Stimulated activated memory B cell treated with anti-CD40 and anti-IgM and Interleukin-4, amounts not matched to agents 10 μg/mL and 1 μg/mL and 100 μg/mL, for 72 hours (primary cell): ENCODE data around the gene PLEKHG4B.
"Not testable (repeated sequence)": the region's sequence is repeated elsewhere in the genome, so short reads cannot be mapped to it uniquely, and the experiment has no call there.

Experiments
- ATAC-seq: fragments of 150-1000 bp; cut with Tn5 transposase; 2 replicates; pipeline ENCODE4 v1.10.0; 2021
- H3K27ac Mint-ChIP-seq: one replicate; pipeline ENCODE4 v1.8.0; 2022; ENCODE audit warnings: mild to moderate bottlenecking, mixed read lengths
- H3K27me3 Mint-ChIP-seq: one replicate; pipeline ENCODE4 v1.8.0; 2022; ENCODE audit warnings: mixed read lengths
- H3K36me3 Mint-ChIP-seq: one replicate; pipeline ENCODE4 v1.8.0; 2022; ENCODE audit warnings: mixed read lengths
- H3K4me1 Mint-ChIP-seq: one replicate; pipeline ENCODE4 v1.8.0; 2022; ENCODE audit warnings: mixed read lengths
- H3K4me3 Mint-ChIP-seq: one replicate; pipeline ENCODE4 v1.8.0; 2022; ENCODE audit warnings: mild to moderate bottlenecking, moderate library complexity, mixed read lengths
- H3K9me3 Mint-ChIP-seq: one replicate; pipeline ENCODE4 v1.8.0; 2022; ENCODE audit warnings: mixed read lengths

Gene PLEKHG4B

DNA sequence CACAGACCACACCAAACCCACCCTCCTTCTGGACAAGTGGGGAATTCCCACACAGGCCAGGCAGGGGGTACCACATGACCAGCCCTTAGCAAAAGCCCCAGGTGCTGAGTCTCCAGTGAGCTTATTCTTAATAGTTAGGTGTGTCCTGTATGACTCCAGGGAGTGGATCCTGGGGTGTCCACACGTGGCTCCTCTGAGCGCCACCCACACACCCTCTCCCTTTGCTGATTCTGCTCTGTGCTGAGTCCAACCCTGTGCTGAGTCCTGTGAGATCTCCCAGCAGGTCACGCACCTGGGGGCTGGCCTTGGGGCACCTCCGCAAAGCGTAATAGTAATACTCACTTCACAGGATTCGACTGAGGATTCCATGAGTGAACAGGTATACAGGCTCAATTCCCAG is 112.0 kb downstream of the PLEKHG4B start:
- no peak overlapping the region for H3K27ac Mint-ChIP-seq
- no peaks in the 10 kb centered on the region for H3K9me3 Mint-ChIP-seq
- no peaks in the 10 kb centered on the region for H3K27me3 Mint-ChIP-seq
- peaks cover 60% of the 10 kb centered on the region for H3K36me3 Mint-ChIP-seq
- no peak for ATAC-seq
- H3K4me1 Mint-ChIP-seq: peaks cover 19% of the 10 kb centered on the region
- no peak overlapping the region for H3K4me3 Mint-ChIP-seq

DNA sequence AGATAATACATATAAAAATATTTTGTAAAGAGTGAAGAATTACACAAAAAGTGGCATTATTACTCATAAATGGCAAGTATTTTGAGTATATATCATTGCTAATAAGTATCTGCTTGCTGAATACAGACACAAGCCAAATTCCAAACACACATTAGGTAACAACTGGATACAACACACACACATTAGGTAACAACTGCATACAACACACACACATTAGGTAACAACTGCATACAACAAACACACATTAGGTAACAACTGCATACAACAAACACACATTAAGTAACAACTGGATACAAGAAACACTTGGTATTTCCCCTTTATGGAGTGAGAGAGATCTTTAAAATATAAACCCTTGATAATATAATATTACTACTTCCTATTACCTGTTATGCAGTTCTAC is 112.5 kb downstream of the PLEKHG4B start:
- Mint-ChIP-seq H3K9me3 (no peaks in the 10 kb centered on the region), H3K27ac (no peak overlapping the region), H3K4me1 (peaks cover 21% of the 10 kb centered on the region), H3K27me3 (no peaks in the 10 kb centered on the region), H3K36me3 (peaks cover 60% of the 10 kb centered on the region), H3K4me3 (no peak overlapping the region)
- no peak for ATAC-seq

GRCh38 chr5:204966-205670 is 113.2 kb downstream of the PLEKHG4B start:
- peaks cover 60% of the 10 kb centered on the region for H3K36me3 Mint-ChIP-seq
- H3K4me3 Mint-ChIP-seq: no peak overlapping the region
- H3K9me3 Mint-ChIP-seq: no peaks in the 10 kb centered on the region
- ATAC-seq: no peak
- no peaks in the 10 kb centered on the region for H3K27me3 Mint-ChIP-seq
- no peak overlapping the region for H3K27ac Mint-ChIP-seq
- peaks cover 28% of the 10 kb centered on the region for H3K4me1 Mint-ChIP-seq

DNA sequence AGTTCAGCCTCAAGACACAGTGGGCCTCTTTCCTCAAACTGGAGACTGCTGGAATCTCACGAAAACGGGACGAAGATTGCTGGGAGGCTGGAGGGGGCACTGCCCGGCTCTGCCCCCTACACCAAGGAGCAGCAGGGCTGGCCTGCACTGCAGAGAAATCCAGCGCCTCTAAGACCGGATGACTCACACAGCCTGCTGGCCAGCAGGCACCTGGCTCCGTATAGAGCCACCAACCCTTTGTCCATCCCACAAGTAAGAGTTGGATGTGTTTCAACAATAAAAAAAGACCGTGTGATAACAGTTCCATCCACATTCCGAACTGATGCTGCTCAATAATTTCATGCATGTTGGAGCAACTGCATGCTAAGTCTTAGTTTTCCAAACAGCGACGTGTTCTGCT is 114.4 kb downstream of the PLEKHG4B start:
- Mint-ChIP-seq H3K27ac (no peak overlapping the region), H3K36me3 (peaks cover 60% of the 10 kb centered on the region), H3K4me3 (no peak overlapping the region), H3K9me3 (no peaks in the 10 kb centered on the region), H3K27me3 (no peaks in the 10 kb centered on the region), H3K4me1 (peaks cover 21% of the 10 kb centered on the region)
- no peak for ATAC-seq

GRCh38 chr5:206927-207536 is 115.1 kb downstream of the PLEKHG4B start:
- H3K27ac Mint-ChIP-seq: no peak overlapping the region
- ATAC-seq: no peak
- H3K27me3 Mint-ChIP-seq: no peaks in the 10 kb centered on the region
- peaks cover 14% of the 10 kb centered on the region for H3K4me1 Mint-ChIP-seq
- no peak overlapping the region for H3K4me3 Mint-ChIP-seq
- peaks cover 56% of the 10 kb centered on the region for H3K36me3 Mint-ChIP-seq
- no peaks in the 10 kb centered on the region for H3K9me3 Mint-ChIP-seq

DNA sequence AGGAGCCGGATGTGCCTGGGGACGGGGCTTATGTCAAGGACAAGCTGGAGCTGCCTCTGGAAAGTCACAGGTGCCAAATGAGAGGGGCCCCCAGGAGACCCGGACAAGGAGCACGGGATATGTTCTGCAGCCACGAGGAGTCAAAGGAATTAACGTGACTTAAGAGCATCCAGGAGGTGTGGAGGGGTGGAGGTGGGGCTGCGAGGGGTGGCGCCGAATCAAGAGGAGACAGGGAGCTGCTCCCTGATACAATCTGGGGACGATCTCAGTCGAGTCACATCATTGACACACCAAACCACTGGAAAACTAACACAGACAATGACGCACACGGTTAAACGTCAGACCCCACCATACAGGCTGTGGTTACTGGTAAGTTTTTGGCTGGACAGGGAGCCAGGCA is 115.6 kb downstream of the PLEKHG4B start:
- no peaks in the 10 kb centered on the region for H3K27me3 Mint-ChIP-seq
- H3K4me3 Mint-ChIP-seq: no peak overlapping the region
- H3K36me3 Mint-ChIP-seq: peaks cover 51% of the 10 kb centered on the region
- peaks cover 13% of the 10 kb centered on the region for H3K4me1 Mint-ChIP-seq
- ATAC-seq: no peak
- no peak overlapping the region for H3K27ac Mint-ChIP-seq
- no peaks in the 10 kb centered on the region for H3K9me3 Mint-ChIP-seq

DNA sequence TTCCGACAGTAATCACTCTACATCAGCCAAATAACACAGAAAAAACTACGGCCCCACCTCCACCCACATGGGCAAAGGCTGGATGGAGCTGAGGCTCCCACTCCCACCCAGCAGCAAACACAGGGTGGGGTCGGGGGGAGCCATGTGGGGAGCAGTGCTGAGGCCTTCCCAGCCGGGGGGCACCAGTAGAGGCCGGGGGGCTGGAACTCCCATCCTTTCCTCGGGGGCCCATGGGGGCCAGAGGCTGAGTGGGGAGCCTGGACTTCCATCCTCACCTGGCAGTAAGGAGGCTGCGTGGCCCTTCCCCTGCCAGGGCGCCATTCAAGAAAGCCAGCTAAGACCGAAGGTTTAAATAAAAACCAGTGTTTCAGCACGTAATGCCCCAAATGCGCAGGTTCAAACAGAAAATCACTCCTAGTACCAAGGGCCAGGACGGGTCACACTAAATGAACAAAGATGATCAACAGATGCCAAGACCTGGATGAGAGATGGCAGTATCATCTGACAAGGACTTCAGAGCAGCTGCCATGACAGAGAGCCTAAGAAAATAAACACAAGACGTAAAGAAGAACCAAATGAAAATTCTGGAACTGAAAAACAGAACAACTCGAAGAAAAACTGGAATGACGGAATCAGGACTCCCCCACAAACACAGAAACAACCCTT is 116.6 kb downstream of the PLEKHG4B start:
- no peak overlapping the region for H3K4me3 Mint-ChIP-seq
- no peaks in the 10 kb centered on the region for H3K9me3 Mint-ChIP-seq
- H3K27me3 Mint-ChIP-seq: no peaks in the 10 kb centered on the region
- H3K27ac Mint-ChIP-seq: no peak overlapping the region
- H3K36me3 Mint-ChIP-seq: peaks cover 43% of the 10 kb centered on the region
- no peak for ATAC-seq
- H3K4me1 Mint-ChIP-seq: peaks cover 16% of the 10 kb centered on the region

DNA sequence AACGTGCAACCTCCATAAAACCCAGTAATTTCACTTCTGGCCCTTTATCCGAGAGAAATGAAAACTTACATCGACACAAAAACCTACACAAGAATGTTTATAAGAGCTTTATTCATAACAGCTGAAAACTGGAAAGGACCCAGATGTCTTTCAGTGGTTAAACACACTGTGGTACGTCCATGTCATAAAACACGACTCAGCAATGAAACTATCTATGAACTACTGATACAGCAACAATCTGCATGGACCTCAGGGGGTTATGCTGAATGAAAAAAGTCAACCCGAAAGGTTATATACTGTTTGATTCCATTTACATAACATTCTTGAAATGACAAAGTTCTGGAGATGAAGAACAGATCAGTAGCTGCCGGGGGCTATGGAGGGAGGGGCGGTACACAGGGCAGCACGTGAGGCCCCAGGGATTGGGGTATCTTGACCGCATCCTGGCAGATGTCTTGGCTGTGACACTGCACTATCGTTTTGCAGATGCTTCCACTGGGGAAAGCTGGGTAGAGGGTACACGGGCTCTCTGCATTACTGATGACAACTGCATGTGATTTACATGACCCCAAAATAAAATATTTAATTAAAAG is 121.9 kb downstream of the PLEKHG4B start:
- no peak overlapping the region for H3K4me3 Mint-ChIP-seq
- H3K9me3 Mint-ChIP-seq: no peaks in the 10 kb centered on the region
- peaks cover 54% of the 10 kb centered on the region for H3K4me1 Mint-ChIP-seq
- no peak for ATAC-seq
- peak overlapping the region; percentile 69 for H3K27ac Mint-ChIP-seq
- H3K27me3 Mint-ChIP-seq: no peaks in the 10 kb centered on the region
- peaks cover 20% of the 10 kb centered on the region for H3K36me3 Mint-ChIP-seq

DNA sequence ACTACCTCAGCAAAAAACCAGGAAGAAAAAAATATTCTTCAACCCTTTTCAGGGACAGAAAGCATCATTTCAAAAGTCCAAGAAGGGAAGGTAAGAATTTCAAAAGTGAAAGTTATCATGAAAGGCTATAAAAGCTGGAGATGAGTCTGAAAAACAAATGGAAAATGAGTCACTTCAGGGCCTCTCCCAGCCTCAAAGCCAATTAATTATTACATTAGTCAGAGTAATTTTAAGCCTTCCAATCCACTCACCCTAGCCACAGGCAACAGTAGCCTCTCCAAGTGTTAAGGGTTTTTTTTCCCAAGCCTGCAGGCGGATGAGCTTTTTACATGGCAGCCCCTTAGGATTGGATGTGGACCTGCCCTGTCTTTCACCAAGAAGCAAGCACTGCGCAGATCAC is 123.3 kb downstream of the PLEKHG4B start:
- H3K9me3 Mint-ChIP-seq, ATAC-seq, H3K27me3 Mint-ChIP-seq: not testable (repeated sequence)
- peak overlapping the region; percentile 23 for H3K4me3 Mint-ChIP-seq
- peaks cover 57% of the 10 kb centered on the region for H3K4me1 Mint-ChIP-seq
- peak overlapping the region; percentile 69 for H3K27ac Mint-ChIP-seq
- H3K36me3 Mint-ChIP-seq: peaks cover 20% of the 10 kb centered on the region

DNA sequence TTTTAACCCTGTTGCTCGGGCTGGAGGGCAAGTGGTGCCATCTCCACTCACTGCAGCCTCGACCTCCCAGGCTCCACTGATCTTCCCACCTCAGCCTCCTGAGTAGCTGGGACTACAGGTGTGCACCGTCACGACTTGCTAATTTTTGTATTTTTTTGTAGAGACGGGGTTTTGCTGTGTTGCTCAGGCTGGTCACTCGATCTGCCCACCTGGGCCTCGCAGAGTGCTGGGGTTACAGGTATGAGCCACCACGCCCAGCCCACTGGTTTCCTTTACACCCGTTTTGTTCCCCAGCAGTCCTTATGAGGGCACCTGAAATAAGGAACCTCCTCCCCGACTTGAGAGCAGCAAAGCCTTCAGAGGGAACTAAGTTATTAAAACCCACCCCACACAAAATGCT is 124.1 kb downstream of the PLEKHG4B start:
- ATAC-seq, H3K9me3 Mint-ChIP-seq, H3K27me3 Mint-ChIP-seq: not testable (repeated sequence)
- Mint-ChIP-seq H3K27ac (peak overlapping the region; percentile 69), H3K36me3 (peaks cover 20% of the 10 kb centered on the region), H3K4me1 (peaks cover 62% of the 10 kb centered on the region), H3K4me3 (peak overlapping the region; percentile 61)

DNA sequence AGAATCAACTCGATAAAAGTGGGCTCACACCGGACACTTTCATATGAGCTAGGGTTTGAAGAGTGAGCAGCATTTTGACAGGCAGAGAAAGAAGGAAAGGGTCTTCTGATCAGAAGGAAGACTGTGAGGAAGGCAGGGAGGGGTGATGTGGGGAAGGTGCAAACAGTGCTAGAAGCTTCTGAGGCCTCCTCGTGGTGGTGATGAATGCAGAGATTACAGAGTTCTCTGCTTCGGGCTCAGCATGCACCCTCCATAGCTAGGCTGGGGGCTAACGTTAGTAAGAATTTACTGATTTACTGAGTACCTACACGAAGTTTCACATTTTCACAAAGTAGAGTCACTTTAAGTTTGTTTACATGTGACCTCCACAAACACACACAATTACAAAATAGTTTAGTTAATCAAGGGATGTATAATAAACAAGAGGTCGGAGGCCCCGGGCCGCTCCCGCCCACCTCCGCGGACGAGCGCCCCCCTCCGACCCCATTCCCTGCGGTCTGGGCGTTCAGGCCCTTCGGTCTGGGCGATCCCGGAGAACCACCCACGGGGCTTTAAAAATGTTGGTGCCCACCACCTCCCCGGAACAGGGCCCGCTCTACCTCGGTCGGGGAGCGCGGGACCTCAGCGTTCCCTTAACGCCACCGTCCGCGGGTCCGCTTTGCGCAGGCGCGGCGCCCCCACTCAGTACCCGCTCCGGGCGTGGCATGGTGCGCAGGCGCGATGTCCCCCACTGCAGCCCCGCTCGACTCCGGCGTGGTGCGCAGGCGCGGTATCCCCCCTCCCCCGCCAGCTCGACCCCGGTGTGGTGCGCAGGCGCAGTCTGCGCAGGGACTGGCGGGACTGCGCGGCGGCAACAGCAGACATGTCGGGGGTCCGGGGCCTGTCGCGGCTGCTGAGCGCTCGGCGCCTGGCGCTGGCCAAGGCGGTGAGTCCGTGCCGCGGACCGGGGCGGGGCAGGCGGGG is 125.8 kb downstream of the PLEKHG4B start, which contains the start of the genes CCDC127 and SDHA:
Gene CCDC127 (minus strand): TSS at position 660 of the 963 bp plus-strand sequence. CDS start 1,304 bp downstream, outside the sequence.
Gene SDHA (plus strand): TSS at position 827 of the 963 bp plus-strand sequence. CDS start 36 bp downstream, at position 863.
- Mint-ChIP-seq H3K27ac (peak within 1 kb of the TSS; percentile 89), H3K4me1 (peaks cover 75% of the 10 kb centered on the region), H3K4me3 (peak within 1 kb of the TSS; percentile 91), H3K36me3 (peaks cover 20% of the 10 kb centered on the region)
- ATAC-seq: peak; percentile 93
- H3K27me3 Mint-ChIP-seq, H3K9me3 Mint-ChIP-seq: not testable (repeated sequence)

DNA sequence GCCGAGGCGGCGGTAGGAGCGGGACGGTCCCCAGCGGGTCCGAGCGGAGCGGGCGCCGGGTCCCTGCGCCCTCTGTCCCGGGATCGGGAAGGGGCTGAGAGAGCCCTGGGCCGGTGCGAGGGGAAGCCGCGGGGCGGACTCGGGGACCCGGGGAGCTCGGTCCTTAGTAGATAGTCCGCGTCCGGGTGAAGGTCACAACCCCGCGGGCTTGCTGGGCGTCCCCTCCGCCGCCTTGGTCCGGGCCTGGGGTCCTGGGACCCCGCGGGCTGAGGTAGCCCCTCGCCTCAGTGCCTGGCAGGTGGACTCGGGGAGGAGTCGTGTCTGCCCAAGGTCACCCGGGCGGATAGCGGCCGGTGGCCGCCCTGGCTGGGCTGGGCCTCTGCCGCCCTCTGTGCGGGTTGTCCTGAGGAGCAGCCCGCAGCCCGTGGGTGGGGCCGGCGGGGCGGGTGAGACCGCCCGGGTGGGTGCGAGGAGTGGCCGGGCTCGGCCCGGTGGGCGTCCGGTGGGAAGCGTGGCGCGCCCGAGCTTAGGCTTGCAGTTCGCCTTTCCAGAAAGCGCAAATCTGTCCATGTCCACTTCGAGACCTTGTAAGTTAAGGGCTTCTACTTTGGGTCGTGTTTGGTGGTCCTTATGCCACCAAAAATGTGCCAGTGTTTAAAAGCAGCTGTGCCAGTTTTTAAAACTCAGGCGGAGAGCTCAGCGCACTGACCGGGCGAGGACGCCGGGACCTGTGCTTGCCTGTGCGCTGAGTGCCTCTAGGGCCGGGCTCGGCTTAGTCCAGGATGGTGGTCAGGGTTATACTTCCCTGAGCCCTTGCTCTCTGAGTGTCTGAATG is 126.7 kb downstream of the PLEKHG4B start:
- H3K9me3 Mint-ChIP-seq: no peaks in the 10 kb centered on the region
- peak overlapping the region; percentile 91 for H3K4me3 Mint-ChIP-seq
- ATAC-seq: peak; percentile 60
- H3K4me1 Mint-ChIP-seq: peaks cover 79% of the 10 kb centered on the region
- H3K27ac Mint-ChIP-seq: peak overlapping the region; percentile 89
- H3K27me3 Mint-ChIP-seq: no peaks in the 10 kb centered on the region
- H3K36me3 Mint-ChIP-seq: peaks cover 19% of the 10 kb centered on the region

DNA sequence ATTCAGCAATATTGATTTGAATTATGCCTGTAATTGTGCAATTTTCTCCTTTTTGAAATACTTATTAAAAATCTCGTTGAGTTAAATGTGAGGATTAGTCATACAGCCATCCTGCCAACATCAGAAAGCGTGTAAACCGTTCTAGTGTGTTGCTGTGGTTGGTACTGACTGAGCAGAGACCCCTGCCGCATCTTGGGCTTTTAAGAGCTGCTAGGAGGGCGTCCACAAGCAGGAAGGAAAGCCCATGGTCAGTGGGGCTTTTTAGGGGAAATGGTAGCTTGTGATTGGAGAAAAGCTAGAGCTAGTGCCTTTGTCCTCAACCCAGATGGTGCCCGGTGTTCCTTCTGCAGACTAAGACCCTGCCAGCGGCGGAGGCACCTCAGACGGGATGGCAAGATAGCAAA is 127.5 kb downstream of the PLEKHG4B start:
- Mint-ChIP-seq H3K4me3 (peak overlapping the region; percentile 91), H3K27ac (peak overlapping the region; percentile 89), H3K9me3 (no peaks in the 10 kb centered on the region), H3K27me3 (no peaks in the 10 kb centered on the region), H3K4me1 (peaks cover 71% of the 10 kb centered on the region), H3K36me3 (peaks cover 16% of the 10 kb centered on the region)
- ATAC-seq: no peak

- H3K27ac Mint-ChIP-seq: peak overlapping the region; percentile 89
- peaks cover 66% of the 10 kb centered on the region for H3K4me1 Mint-ChIP-seq
- peaks cover 16% of the 10 kb centered on the region for H3K36me3 Mint-ChIP-seq
- peak overlapping the region; percentile 91 for H3K4me3 Mint-ChIP-seq
- H3K27me3 Mint-ChIP-seq: no peaks in the 10 kb centered on the region
- no peak for ATAC-seq
- H3K9me3 Mint-ChIP-seq: no peaks in the 10 kb centered on the region
These were observed 128.0 kb downstream of the PLEKHG4B start for GRCh38 chr5:219991-220390.
